Neural crest cell (in vitro differentiated cells): ENCODE data around the gene GPR155. TPM values are rescaled to one million over a fixed set of nuclear protein-coding genes. Genes with fewer than 3 reads are reported as not detected.
"Not testable (repeated sequence)": the region's sequence is repeated elsewhere in the genome, so short reads cannot be mapped to it uniquely, and the experiment has no call there.

Experiments
- DNase-seq: peaks from one replicate; pipeline ENCODE4 v3.0.0; 2021; ENCODE audit warnings: low read depth, mixed read lengths, low spot score
- H3K27ac Mint-ChIP-seq: one replicate; pipeline ENCODE4 v1.8.0; 2021; ENCODE audit warnings: mild to moderate bottlenecking, mixed read lengths; ENCODE audit not compliant: unreplicated experiment
- H3K27me3 Mint-ChIP-seq: 2 replicates; pipeline ENCODE4 v1.8.0; 2021; ENCODE audit warnings: low read depth, mild to moderate bottlenecking, mixed read lengths
- H3K36me3 Mint-ChIP-seq: 2 replicates; pipeline ENCODE4 v1.8.0; 2021; ENCODE audit warnings: low read depth, mild to moderate bottlenecking, mixed read lengths
- H3K4me1 Mint-ChIP-seq: 2 replicates; pipeline ENCODE4 v1.8.0; 2021; ENCODE audit warnings: mixed read lengths
- H3K4me3 Mint-ChIP-seq: one replicate; pipeline ENCODE4 v1.8.0; 2021; ENCODE audit warnings: mild to moderate bottlenecking, mixed read lengths
- H3K9me3 Mint-ChIP-seq: 2 replicates; pipeline ENCODE4 v1.8.0; 2021; ENCODE audit warnings: mixed read lengths
- CTCF ChIP-seq: fragments of 200-600 bp; sonication (generic); conservative IDR thresholded peaks from 2 replicates; pipeline ENCODE4 v1.5.0; 2021; ENCODE audit warnings: antibody characterized with exemption, mild to moderate bottlenecking
- total RNA-seq: library from RNA; stranded (reverse); gene quantifications from 2 replicates; pipeline ENCODE4 v1.2.1, GENCODE V29; 2021

Gene GPR155
- total RNA-seq, 1 donor from 2014 or later = 1.7 TPM

- peak within 1 kb of the TSS; percentile 98 for H3K4me3 Mint-ChIP-seq
- peak within 1 kb of the TSS; percentile 99 for H3K27ac Mint-ChIP-seq
- peak; percentile 45 for DNase-seq
- peaks cover 3% of the 10 kb centered on the region for H3K36me3 Mint-ChIP-seq
- no peaks in the 10 kb centered on the region for H3K27me3 Mint-ChIP-seq
- H3K4me1 Mint-ChIP-seq = peaks cover 21% of the 10 kb centered on the region
- TF ChIP-seq CTCF = no peak
- no peaks in the 10 kb centered on the region for H3K9me3 Mint-ChIP-seq
Measured at GRCh38 chr2:174395284-174395968, 91.4 kb downstream of the GPR155 start, which contains the start of gene SCRN3. Gene SCRN3, plus strand, starts transcription at chr2:174395730. Its CDS starts 2,554 bp downstream, at chr2:174398284.

GRCh38 chr2:174392706-174393105 is 94.1 kb downstream of the GPR155 start:
- H3K4me1 Mint-ChIP-seq = peaks cover 21% of the 10 kb centered on the region
- no peak for DNase-seq
- no peak for TF ChIP-seq CTCF
- no peak overlapping the region for H3K27ac Mint-ChIP-seq
- no peaks in the 10 kb centered on the region for H3K9me3 Mint-ChIP-seq
- H3K27me3 Mint-ChIP-seq = no peaks in the 10 kb centered on the region
- H3K36me3 Mint-ChIP-seq = peaks cover 7% of the 10 kb centered on the region
- H3K4me3 Mint-ChIP-seq = peak overlapping the region; percentile 25

DNA sequence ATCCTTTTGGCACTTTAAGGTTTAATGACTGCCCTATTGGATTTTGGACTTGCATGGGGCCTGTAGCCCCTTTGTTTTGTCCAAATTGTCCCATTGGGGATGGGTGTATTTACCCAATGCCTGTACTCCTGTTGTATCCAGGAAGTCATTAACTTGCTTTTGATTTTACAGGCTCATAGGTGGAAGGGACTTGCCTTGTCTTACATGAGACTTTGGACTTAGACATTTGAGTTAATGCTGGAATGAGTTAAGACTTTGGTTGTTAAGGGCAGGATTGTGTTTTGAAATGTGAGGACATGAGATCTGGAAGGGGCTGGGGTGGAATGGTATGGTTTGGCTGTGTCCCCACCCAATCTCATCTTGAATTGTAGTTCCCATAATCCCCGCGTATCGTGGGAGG is 96.5 kb downstream of the GPR155 start:
- not testable (repeated sequence) for H3K9me3 Mint-ChIP-seq, H3K27ac Mint-ChIP-seq, H3K36me3 Mint-ChIP-seq, DNase-seq, H3K27me3 Mint-ChIP-seq
- peaks cover 12% of the 10 kb centered on the region for H3K4me1 Mint-ChIP-seq
- peak overlapping the region; percentile 7 for H3K4me3 Mint-ChIP-seq

DNA sequence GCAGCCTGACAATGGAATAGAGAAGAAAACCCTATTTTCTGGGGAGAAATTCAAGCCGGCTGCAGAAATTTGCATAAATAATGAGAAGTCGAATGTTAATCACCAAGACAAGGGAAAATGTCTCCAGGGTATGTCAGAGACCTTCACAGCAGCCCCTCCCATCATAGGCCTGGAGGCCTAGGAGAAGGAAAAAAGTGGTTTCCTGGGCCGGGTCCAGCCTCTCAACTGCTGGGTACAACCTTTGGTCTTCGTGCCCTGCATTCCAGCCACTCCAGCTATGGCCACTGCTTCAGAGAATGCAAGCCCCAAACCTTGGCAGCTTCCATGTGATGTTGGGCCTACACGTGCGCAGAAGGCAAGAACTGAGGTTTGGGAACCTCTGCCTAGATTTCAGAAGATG is 97.3 kb downstream of the GPR155 start:
- no peak for TF ChIP-seq CTCF
- no peak overlapping the region for H3K27ac Mint-ChIP-seq
- no peaks in the 10 kb centered on the region for H3K27me3 Mint-ChIP-seq
- DNase-seq = no peak
- H3K4me3 Mint-ChIP-seq = no peak overlapping the region
- peaks cover 7% of the 10 kb centered on the region for H3K36me3 Mint-ChIP-seq
- peaks cover 4% of the 10 kb centered on the region for H3K4me1 Mint-ChIP-seq
- no peaks in the 10 kb centered on the region for H3K9me3 Mint-ChIP-seq

- not testable (repeated sequence) for H3K27ac Mint-ChIP-seq, H3K4me3 Mint-ChIP-seq, H3K9me3 Mint-ChIP-seq, H3K36me3 Mint-ChIP-seq, H3K27me3 Mint-ChIP-seq, H3K4me1 Mint-ChIP-seq, DNase-seq
Measured at GRCh38 chr2:174388706-174389105, 98.1 kb downstream of the GPR155 start.

DNA sequence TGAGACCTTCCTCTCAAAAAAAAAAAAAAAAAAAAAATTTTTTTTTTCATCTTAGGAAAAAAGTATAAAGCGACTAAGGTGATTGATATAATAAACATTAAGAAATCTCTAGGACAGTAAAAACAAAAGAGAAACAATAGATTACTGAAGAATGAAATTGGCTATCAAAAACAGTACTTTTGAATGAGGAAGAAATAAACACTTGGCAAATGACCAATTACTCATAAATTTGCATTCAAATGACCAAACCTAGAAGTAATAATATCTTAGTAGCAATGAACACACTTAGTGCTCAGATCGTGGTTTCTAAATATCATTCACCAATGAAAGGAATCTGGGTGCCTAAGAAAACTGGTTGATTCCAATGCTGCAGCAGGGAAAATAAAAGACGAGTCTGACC is 101.6 kb downstream of the GPR155 start:
- no peak for DNase-seq
- Mint-ChIP-seq H3K4me3 (no peak overlapping the region), H3K27me3 (no peaks in the 10 kb centered on the region), H3K27ac (no peak overlapping the region), H3K36me3 (peaks cover 4% of the 10 kb centered on the region), H3K9me3 (no peaks in the 10 kb centered on the region), H3K4me1 (no peaks in the 10 kb centered on the region)
- TF ChIP-seq CTCF = no peak
